ENCODE measurements around the gene SKOR1. TPM values are rescaled to one million over a fixed set of nuclear protein-coding genes. Genes with fewer than 3 reads are reported as not detected.

SKOR1 gene
- total and polyA plus RNA-seq, 2 of the 8 experiments (the other 6 are each of a cell fraction or from before 2014, with no cell fraction given): 0.03 to 0.11 TPM

GRCh38 chr15:67832031-67832551, 6.8 kb downstream of the SKOR1 start:
- no peak overlapping the region for H2BK5ac ChIP-seq (ENCODE audit: low read depth, low read length)
- H2AFZ ChIP-seq (ENCODE audit: low read length): no peak overlapping the region
- H2AK5ac ChIP-seq (ENCODE audit: low read depth, low read length): no peak overlapping the region
- no peak overlapping the region for H3K14ac ChIP-seq (ENCODE audit: insufficient read length)
- H4K91ac ChIP-seq (replicated peaks; ENCODE audit: insufficient read length, low read length): no peak overlapping the region
- no peak overlapping the region for H3K4ac ChIP-seq (replicated peaks; ENCODE audit: insufficient read length, low read depth, low read length)
- no peak overlapping the region for H4K8ac ChIP-seq (ENCODE audit: extremely low read depth, insufficient read depth, low read length)
- FAIRE-seq (peak; percentile 58), DNase-seq (ENCODE audit: low read depth in 1 of 2, low spot score in 2 of 2) (peak in 1 of 2 experiments; percentile 57)
- H2BK15ac ChIP-seq (ENCODE audit: low read length): no peak overlapping the region
- 14% methylated on average over 9 of the region's 9 CpGs; no CpG with 5 or more reads in 1 of the 2 experiments for WGBS, 2 experiments (ENCODE audit: extremely low coverage in 1 of 2, insufficient coverage in 1 of 2, insufficient read length in 1 of 2, insufficient replicate concordance in 2 of 2, low coverage in 1 of 2, low lambda C conversion rate in 2 of 2, missing lambda C conversion rate in 1 of 2)
- ChIA-PET CTCF (ENCODE audit: partially characterized antibody) (interaction anchor here (0.7 to 2.3 kb wide), 18 partner anchors 8 to 419 kb away, joined by 3 to 14 read pairs (median 4); no protein-coding TSS in a partner anchor), POLR2A (ENCODE audit: partially characterized antibody) (interaction anchor here (1.3 to 4.1 kb wide), 2 partner anchors 10 to 94 kb away, joined by 4 to 24 read pairs; no protein-coding TSS in a partner anchor)
- H3K56ac ChIP-seq (replicated peaks; ENCODE audit: insufficient read length, low read depth, low read length): no peak overlapping the region
- peaks cover 2 to 10% of the 10 kb centered on the region in 2 experiments for H4K20me1 ChIP-seq (replicated peaks in 1 of 2; ENCODE audit: control insufficient read depth in 1 of 2, insufficient read depth in 2 of 2, low read length in 2 of 2)
- peaks cover 19 to 36% (median 27%) of the 10 kb centered on the region in 4 experiments for H3K4me1 ChIP-seq (replicated peaks in 1 of 4; ENCODE audit: control insufficient read depth in 3 of 4, insufficient read depth in 4 of 4, low read length in 3 of 4)
- H4K5ac ChIP-seq (ENCODE audit: insufficient read length, low read depth, low read length): no peak overlapping the region
- no peak overlapping the region for H3K18ac ChIP-seq (ENCODE audit: extremely low read depth, low read length)
- peaks cover 85 to 100% (median 99%) of the 10 kb centered on the region in 4 experiments for H3K27me3 ChIP-seq (replicated peaks in 1 of 4; ENCODE audit: control insufficient read depth in 3 of 4, extremely low read depth in 1 of 4, insufficient read depth in 3 of 4, low read length in 3 of 4)
- H2BK20ac ChIP-seq (ENCODE audit: low read length): no peak overlapping the region
- H3K23ac ChIP-seq (ENCODE audit: insufficient read length): no peak overlapping the region
- H2BK120ac ChIP-seq (replicated peaks; ENCODE audit: low read depth, low read length): no peak overlapping the region
- H3K79me1 ChIP-seq (ENCODE audit: low read depth, low read length): no peaks in the 10 kb centered on the region
- peaks cover 18% of the 10 kb centered on the region; the same call in 1 of the 2 replicates for H3K23me2 ChIP-seq (ENCODE audit: low read depth, low read length)
- H3K27ac ChIP-seq (ENCODE audit: low read depth, low read length): no peak overlapping the region
- no peaks in the 10 kb centered on the region for H3K79me2 ChIP-seq (ENCODE audit: control insufficient read depth in 1 of 2, insufficient read depth in 2 of 2, low read length in 2 of 2)
- no peak overlapping the region for H3K9ac ChIP-seq (replicated peaks in 1 of 4; ENCODE audit: extremely low read depth in 1 of 4, low read depth in 3 of 4, low read length in 3 of 4)
- H3K4me2 ChIP-seq (ENCODE audit: insufficient read depth in 1 of 2, low read depth in 2 of 2, low read length in 2 of 2): peak overlapping the region; percentile 46 to 85; a peak in 3 of 4 replicates
- peaks cover 0 to 16% (median 0%) of the 10 kb centered on the region in 4 experiments; a peak in 1 of 8 replicates for H3K36me3 ChIP-seq (ENCODE audit: control insufficient read depth in 2 of 4, insufficient read depth in 4 of 4, low read length in 3 of 4)
- no peaks in the 10 kb centered on the region for H3K9me3 ChIP-seq (ENCODE audit: insufficient read depth in 2 of 2, low read depth in 1 of 2, low read length in 1 of 2)
- no peak overlapping the region for H2BK12ac ChIP-seq (ENCODE audit: low read depth, low read length)
- peak overlapping the region in 1 of 4 experiments; percentile 63; a peak in 2 of 8 replicates for H3K4me3 ChIP-seq (ENCODE audit: extremely low read depth in 1 of 4, insufficient read depth in 2 of 4, low read depth in 3 of 4, low read length in 4 of 4)
- TF ChIP-seq KDM5A (IDR thresholded peaks at IDR 0.05; ENCODE audit: low read length): no peak
- no peak for TF ChIP-seq SRF (IDR thresholded peaks at IDR 0.05; ENCODE audit: low read depth, low read length)
- TF ChIP-seq GABPA (IDR thresholded peaks at IDR 0.05; ENCODE audit: borderline replicate concordance, insufficient read depth, low read length): no peak
- peak; percentile 1 for TF ChIP-seq EZH2 (IDR thresholded peaks at IDR 0.05; ENCODE audit: low read depth, low read length, severe bottlenecking)
- no peak for TF ChIP-seq SIX5 (IDR thresholded peaks at IDR 0.05; ENCODE audit: low read depth, low read length)
- no peak for TF ChIP-seq HDAC2 (IDR thresholded peaks at IDR 0.05; ENCODE audit: borderline replicate concordance in 1 of 2, low read depth in 2 of 2, low read length in 2 of 2)
- no peak for TF ChIP-seq CHD1 (IDR thresholded peaks at IDR 0.05; ENCODE audit: low read depth, low read length)
- no peak for TF ChIP-seq BACH1 (IDR thresholded peaks at IDR 0.05; ENCODE audit: low read length)
- TF ChIP-seq GTF2F1 (IDR thresholded peaks at IDR 0.05; ENCODE audit: borderline replicate concordance, low read depth, low read length): no peak
- no peak for TF ChIP-seq TAF7 (optimal IDR thresholded peaks at IDR 0.05; ENCODE audit: borderline replicate concordance, low read depth, low read length)
- TF ChIP-seq YY1 (IDR thresholded peaks at IDR 0.05; ENCODE audit: low read depth, low read length): no peak
- TF ChIP-seq RNF2 (IDR thresholded peaks at IDR 0.05; ENCODE audit: borderline replicate concordance, low read depth, low read length, missing control alignments, poor library complexity, severe bottlenecking): peak; percentile 14
- TF ChIP-seq SP4 (IDR thresholded peaks at IDR 0.05; ENCODE audit: low read length): no peak
